UCSD-AML1 (cell line): ENCODE data around the gene FAM90A26.
"Not testable (repeated sequence)": the region's sequence is repeated elsewhere in the genome, so short reads cannot be mapped to it uniquely, and the experiment has no call there.

ENCODE experiments used
- DNase-seq: peaks from one replicate; lab custom pipeline; 2025; ENCODE audit not compliant: unreplicated experiment; lab: John Stamatoyannopoulos, UW

The FAM90A26 gene, protein sequence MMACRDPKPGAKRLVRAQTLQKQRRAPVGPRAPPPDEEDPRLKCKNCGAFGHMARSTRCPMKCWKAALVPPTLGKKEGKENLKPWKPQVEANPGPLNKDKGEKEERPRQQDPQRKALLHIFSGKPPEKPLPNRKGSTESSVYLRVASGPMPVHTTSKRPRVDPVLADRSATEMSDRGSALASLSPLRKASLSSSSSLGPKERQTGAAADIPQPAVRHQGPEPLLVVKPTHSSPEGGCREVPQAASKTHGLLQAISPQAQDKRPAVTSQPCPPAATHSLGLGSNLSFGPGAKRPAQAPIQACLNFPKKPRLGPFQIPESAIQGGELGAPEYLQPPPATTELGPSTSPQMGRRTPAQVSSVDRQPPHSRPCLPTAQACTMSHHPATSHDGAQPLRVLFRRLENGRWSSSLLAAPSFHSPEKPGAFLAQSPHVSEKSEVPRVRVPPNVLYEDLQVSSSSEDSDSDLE

DNA sequence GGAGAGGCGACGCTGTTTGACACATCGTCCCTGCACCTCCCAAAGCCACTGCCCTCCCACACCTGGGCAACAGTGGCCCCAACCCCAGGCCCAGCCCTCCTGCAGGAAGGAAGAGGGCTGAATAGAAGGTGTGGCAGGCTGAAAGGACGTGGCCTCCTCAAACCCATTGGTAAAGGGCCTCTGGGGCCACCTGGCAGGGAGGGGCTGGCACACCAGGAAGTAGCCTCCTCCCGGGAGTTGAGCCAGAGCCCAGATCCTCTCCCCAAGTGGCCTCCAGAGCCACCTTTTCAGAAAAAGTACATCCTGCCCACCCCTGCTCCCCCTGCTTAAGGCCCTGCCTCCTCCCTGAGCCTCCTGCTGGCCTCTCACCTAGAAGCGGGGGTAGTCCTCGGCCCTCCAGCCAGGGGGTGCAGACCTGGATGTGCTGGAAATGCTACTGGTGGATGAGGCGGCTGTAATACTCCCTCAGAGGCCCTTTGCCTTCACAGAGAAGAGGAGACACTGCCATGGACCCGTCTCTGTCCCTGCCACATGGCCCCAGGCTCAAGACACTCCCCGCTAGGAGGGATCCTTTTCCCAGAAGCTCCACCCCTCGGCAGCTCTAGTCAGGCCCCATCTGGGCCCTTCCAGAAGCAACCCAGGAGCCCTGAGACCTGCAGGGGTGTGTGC is at the start of gene FAM90A26:
TSS of gene FAM90A26 (plus strand) at position 619 of the 669 bp plus-strand sequence. CDS start 2,764 bp downstream, outside the sequence.
- DNase-seq: not testable (repeated sequence)

DNA sequence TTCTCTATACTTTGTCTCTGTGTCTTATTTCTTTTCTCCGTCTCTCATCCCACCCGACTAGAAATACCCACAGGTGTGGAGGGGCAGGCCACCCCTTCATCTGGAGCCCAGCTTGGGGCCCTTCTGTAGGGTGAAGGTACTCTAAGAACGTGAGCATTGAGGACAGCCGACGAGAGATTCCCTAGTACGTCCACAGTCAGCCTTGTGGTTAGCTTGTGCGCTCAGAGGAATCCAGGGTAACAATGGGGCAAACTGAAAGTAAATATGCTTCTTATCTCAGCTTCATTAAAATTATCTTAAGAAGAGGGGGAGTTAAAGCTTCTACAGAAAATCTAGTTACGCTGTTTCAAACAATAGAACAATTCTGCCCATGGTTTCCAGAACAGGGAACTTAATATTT is 47.5 kb upstream of the FAM90A26 start:
- DNase-seq: not testable (repeated sequence)

DNA sequence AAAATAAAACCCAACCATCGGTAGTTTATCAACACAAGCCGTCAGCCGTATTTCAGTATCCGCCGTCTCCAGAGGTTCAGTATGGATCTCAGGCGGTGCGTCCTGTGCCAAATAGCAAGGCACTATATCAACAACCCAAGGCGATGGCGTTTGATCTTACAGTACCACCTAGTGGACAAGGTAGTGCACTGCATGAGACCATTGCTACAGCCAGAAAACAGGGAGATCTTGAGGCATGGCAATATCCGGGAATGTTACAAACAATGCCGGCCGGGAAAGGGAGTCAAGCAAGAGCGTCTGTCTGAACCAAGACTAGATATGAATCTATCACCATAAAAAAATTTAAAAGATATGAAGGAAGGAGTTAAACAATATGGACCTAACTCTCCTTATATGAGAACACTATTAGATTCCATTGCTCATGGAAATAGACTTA is 46.6 kb upstream of the FAM90A26 start:
- not testable (repeated sequence) for DNase-seq

DNA sequence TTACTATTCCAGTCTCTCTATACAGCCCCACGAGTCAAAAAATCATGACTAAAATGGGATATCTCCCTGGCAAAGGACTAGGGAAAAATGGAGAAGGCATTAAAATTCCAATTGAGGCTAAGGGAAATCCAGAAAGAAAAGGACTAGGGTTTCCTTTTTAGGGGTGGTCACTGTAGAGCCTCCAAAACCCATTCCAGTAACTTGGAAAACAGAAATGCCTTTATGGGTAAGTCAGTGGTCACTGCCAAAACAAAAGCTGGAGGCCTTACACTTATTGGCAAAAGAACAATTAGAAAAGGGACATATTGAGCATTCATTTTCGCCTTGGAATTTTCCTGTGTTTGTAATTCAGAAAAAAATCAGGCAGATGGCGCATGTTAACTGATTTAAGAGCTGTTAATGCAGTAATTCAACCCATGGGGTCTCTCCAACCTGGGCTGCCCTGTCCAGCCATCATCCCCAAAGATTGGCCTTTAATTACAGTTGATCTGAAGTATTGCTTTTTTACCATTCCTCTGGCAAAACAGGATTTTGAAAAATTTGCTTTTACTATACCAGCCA is 44.5 kb upstream of the FAM90A26 start:
- DNase-seq: not testable (repeated sequence)

DNA sequence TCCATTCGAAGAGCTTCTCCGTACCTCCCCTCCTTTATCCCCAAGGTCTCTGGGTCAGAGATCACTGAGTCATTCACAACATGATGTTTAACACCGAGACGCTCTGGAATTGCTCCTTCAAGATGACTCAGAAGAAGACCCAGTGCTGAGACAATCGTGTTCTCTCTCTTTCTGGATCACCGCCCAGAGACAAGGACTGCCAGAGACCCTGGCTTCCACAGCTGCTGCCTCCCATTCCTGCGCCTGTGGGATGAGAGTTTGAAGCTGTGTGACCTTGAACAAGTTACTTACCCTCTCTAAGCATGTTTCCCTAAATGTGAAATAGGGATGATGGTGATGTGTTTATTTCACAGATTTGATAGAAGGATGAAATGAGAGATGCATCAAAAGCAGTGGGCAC is 38.8 kb upstream of the FAM90A26 start:
- DNase-seq: not testable (repeated sequence)

DNA sequence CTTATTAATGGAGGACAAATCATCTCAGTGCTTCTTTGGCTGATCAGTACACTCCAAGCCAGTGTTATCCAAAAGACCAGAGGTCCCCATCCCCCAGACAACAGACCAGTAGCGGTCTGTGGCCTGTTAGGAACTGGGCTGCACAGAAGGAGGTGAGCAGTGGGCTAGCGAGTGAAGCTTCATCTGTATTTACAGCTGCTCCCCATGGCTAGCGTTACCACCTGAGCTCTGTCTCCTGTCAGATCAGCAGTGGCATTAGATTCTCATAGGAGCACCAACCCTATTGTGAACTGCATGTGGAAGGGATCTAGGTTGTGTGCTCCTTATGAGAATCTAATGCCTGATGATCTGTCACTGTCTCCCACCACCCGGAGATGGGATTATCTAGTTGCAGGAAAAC is 37.4 kb upstream of the FAM90A26 start:
- DNase-seq: not testable (repeated sequence)

DNA sequence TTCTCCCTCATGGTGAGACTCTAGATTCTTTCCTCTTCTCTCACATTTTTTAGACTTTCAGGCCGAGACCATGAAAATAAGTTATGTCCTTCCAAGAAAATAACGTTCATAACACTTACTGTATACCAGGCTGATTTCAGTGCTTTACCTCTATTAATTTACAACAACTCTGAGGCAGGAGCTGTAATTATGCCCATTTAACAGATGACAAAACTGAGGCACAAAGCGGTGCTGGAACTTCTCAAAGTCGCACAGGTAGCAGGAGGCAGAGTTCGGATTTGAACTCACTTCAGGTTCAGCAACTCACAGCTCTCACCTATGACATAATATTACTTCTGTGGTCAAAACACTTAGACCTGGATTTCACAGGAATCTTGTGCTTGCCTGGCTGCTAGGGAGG is 36.2 kb upstream of the FAM90A26 start:
- not testable (repeated sequence) for DNase-seq

DNA sequence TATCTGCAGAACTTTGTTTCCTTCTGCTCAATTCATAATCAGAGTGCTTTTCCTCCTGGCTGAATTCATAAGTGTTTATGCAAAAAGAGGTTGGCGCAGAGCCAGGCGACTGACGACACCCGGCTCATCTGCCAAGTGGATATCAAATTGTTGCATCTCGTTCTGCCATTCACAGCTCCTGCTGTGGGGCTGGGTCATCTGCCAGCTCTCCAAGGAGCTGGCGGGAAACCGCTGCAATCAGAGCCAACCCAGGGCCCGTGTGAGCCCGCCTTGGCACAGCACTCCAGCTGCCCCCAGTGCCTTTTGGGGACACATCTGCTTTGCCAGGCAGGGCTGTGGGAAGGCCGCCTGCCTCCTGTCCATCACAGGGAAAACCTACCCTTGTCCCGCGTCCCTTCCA is 35.7 kb upstream of the FAM90A26 start:
- not testable (repeated sequence) for DNase-seq

DNA sequence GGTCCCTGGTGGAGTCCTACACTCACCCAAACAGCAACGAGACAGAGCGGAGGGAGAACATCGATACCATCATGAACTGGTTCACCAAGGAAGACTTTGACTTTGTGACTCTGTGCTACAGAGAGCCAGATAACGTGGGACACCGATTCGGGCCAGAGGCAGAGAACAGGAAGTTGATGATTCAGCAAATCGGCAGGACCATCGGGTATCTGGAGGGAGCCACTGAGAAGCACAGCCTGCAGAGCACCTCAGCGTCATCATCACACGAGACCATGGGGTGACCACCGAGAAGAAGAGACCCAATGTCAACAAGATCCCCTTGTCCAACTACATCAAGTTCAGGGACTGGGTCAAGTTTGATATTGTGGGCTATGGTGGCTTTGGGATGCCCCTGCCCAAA is 29.2 kb upstream of the FAM90A26 start:
- not testable (repeated sequence) for DNase-seq

DNA sequence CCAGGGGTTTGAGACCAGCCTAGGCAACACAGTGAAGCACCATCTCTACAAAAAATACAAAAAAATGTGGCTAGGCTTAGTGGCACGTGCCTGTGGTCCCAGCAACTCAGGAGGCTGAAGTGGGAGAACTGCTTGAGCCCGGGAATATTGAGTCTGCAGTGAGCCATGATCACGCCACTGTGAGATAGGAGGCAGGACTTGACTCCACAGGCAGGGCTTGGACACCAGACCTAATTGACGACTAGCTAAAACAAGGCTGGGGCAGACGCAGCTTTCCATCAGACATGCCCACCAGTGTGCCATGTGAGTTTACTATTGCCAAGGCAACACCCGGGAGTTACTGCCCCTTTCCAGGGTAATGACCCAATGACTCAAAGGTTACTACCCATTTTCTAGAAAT is 27.4 kb upstream of the FAM90A26 start:
- DNase-seq: not testable (repeated sequence)

DNA sequence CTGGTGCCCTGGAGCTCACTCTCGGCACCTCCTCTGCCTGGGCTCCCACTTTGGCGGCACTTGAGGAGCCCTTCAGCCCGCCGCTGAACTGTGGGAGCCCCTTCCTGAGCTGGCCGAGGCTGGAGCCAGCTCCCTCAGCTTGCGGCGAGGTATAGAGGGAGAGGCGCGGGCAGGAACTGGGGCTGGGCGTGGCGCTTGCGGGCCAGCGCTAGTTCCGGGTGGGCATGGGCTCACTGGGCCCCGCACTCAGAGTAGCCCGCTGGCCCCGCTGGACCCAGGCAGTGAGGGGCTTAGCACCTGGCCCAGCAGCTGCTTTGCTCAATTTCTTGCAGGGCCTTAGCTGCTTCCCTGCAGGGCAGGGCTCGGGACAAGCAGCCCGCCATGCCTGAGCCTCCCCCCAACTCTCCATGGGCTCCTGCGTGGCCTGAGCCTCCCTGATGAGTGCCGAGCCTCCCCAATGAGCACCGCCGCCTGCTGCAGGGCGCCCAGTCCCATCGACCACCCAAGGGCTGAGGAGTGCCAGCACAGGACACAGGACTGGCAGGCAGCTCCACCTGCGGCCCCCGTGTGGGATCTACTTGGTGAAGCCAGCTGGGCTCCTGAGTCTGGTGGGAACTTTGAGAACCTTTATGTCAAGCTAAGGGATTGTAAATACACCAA is 26.7 kb upstream of the FAM90A26 start:
- no peak for DNase-seq

DNA sequence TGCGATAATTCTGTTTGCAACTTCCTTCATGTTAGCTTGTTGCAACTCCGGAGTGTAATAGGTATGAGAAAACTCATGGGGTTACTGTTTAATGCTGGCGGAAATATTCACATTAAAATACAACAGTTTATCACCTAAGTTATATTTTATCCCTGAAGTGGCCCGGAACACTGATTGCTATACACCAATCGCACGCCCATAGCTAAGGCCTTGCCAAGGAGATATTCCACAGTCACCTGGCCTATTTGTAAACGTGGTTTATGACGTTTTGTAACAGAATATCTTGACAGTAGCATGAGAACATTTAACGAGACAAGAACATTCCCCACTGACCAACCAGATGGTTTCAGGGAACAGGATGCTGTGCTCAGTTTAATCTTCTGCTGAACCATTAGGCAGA is 23.2 kb upstream of the FAM90A26 start:
- DNase-seq: no peak

DNA sequence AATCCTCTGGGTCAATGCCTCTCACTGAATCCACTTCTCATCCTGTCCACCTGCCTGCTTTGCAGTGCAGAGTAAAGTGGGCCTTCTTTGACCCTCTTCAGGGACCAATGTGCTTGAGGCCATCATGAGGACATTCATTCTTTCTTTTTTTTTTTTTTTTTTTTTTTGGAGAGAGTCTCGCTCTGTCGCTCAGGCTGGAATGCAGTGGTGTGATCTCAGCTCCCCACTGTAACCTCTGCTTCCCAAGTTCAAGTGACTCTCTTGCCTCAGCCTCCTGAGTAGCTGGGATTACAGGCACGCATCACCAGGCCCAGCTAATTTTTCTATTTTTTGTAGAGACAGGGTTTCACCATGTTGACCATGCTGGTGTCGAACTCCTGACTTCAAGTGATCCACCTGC is 22.8 kb upstream of the FAM90A26 start:
- DNase-seq: not testable (repeated sequence)

DNA sequence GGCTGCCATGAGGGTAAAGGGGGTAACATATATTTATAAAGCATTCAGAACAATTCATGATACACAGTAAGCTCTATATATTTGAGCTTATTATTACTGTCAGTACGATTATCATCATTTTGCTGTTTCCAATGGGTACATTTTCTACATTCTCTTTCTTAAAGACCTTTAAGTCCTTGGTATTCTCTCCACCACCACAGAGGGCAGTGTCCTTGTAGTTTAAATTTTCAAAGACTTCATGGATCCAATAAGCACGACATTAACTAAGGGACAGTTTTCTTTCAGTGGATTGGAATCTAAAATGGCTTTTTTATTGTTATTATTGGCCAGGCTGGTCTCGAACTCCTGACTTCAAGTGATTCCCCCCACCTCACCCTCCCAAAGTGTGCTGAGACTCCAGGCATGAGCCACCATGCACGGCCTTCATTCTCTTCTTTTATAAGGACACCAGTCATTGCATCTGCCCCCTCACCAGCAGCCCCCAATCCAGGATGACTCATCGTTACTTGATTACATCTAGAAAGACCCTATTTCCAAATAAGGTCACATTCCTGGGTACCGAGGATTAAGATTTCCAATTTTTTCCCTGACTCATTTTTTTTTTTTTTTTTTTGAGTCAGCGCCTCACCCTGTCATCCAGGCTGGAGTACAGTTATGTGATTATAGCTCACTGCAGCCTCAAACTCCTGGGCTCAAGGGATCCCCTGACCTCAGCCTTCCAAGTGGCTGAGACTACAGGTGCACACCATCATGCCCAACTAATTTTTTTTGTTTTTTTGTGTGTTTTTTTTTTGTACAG is 21.4 kb upstream of the FAM90A26 start:
- DNase-seq: not testable (repeated sequence)

DNA sequence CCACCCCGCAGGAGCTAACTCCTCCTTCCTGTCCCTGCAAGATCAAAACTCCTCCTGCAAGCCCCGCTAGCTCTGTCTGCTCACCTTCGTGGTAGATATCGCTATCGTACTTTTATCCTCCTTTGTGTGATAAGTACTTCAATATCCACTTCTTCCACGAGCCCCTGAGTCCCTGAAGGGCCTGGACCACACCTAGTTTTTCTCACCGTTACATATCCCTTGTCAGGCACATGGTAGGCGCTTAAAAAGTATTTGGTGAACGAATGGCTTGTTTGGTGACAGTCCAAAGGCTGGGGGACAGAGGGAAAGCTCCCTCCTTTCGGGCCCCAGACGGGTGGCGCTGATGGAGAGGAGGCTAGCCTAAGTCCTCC is 18.4 kb upstream of the FAM90A26 start:
- not testable (repeated sequence) for DNase-seq

DNA sequence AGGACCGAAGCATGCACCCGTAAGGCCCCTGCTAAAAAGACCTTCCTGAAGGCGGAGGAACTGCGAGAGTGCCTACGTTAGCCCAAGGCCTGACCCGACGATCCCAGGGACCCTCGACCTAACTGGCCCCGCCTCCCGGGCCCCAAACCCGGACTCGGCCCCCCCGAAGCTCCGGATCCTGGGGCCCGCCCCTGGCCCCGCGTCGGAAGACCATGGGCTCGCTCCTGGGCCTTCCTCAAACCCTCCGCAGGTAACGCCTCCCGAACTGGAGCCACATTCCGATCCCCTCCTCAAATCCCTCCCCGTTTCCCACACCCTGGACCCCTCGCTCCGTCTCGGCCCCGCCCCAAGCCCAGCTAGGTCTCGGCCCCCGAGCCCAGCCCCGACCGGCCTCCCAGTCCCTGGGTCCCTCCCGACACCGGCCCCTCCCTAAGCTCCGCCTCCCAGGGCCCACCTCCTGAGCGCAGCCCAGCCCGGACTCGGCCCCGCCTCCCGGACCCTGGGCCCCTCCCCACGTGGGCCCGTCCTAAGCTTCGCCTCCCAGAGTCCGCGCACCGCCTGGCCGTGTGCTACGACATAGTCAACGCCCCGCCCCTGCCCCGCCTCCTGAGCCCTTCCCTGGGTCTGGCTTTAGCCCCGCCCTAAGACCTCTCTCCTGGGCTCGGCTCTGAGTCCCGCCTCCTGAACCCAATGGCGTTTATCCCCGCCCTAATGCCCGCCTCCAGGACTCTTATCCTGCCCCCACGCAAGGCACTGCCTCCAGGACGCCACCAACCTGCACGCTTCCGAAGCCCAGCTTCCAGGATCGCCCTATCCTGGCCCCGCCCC is 17.8 kb upstream of the FAM90A26 start:
- DNase-seq: peak; percentile 97

DNA sequence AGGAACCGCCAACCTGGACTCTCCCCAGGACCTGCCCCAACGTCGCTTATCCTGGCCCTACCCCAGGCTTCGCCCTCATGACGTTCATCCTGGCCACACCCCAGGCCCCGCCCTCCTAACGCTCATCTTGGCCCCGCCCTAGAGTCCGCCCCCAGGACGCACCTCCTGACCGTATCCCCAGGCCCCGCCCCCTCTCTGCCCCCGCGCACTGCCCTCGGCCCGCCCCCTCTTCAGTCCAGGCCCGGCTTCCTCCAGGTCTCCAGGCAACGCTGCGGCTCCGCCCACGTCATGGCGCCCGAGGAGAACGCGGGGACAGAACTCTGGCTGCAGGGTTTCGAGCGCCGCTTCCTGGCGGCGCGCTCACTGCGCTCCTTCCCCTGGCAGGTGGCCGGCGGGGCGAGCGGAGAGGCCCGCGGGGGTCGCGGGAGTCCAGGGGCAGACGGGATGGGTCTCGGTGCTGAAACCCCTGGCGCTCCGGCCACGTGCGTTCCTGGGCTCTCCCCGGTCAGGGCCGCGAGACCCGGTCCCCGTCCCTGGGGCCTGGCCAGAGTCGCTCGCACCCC is 17.1 kb upstream of the FAM90A26 start:
- DNase-seq: peak; percentile 98

DNA sequence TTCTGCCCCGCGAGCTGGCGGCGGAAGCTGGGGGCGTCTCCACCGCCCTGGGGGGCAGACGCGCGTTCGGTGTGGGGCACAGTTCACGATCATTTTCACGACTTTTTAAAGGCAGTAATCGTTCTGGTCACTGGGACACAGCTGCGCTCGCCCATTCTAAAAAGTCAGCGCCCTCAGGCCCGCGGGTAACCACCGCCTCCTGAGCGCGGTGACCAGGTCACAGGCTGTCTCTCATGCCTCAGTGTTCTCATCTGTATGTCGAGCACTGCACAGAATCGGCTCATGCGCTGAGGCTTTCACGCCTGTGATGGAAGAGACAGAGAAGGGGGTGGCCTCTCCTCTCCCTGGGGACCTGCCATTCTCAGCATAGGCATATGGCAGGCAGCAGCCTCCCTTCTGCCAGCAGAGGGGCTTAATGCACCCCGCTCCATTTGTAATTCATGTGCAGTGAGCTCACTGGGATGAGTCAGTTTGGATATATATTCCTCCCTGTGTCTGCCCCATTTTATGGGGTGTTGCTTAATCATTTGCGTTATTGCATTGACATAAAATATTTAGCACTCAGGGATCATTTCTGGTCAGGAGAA is 16.5 kb upstream of the FAM90A26 start:
- peak; percentile 27 for DNase-seq
